Neuronal stem cell (in vitro differentiated cells): ENCODE measurements around the gene HMGN2.

Experiments
- DNase-seq: peaks from one replicate; pipeline ENCODE4 v3.0.0-alpha.2; 2013; ENCODE audit warnings: low spot score
- H2AFZ ChIP-seq: one replicate; pipeline ENCODE4 v1.6.1; 2013; ENCODE audit warnings: mild to moderate bottlenecking, low read length, inconsistent platforms
- H2AK5ac ChIP-seq: 2 replicates; pipeline ENCODE4 v1.6.1; 2013; ENCODE audit warnings: low read depth, mild to moderate bottlenecking, inconsistent platforms, low read length, moderate library complexity, mixed read lengths
- H2BK120ac ChIP-seq: 2 replicates; pipeline ENCODE4 v1.6.1; 2013; ENCODE audit warnings: low read depth, mild to moderate bottlenecking, inconsistent platforms, low read length, moderate library complexity, mixed read lengths
- H2BK12ac ChIP-seq: one replicate; pipeline ENCODE4 v1.6.1; 2013; ENCODE audit warnings: low read length, inconsistent platforms
- H2BK15ac ChIP-seq: 2 replicates; pipeline ENCODE4 v1.6.1; 2013; ENCODE audit warnings: mild to moderate bottlenecking, low read length, inconsistent platforms, mixed read lengths
- H2BK5ac ChIP-seq: one replicate; pipeline ENCODE4 v1.6.1; 2013; ENCODE audit warnings: inconsistent platforms, mild to moderate bottlenecking, low read length, moderate library complexity
- H3K14ac ChIP-seq: one replicate; pipeline ENCODE4 v1.6.1; 2013; ENCODE audit warnings: low read length, inconsistent platforms
- H3K18ac ChIP-seq: 2 replicates; pipeline ENCODE4 v1.6.1; 2013; ENCODE audit warnings: low read length, inconsistent platforms
- H3K23ac ChIP-seq: 2 replicates; pipeline ENCODE4 v1.6.1; 2013; ENCODE audit warnings: low read depth, mild to moderate bottlenecking, mixed read lengths, low read length, inconsistent platforms; ENCODE audit not compliant: poor library complexity
- H3K27ac ChIP-seq: replicated peaks from 3 replicates; pipeline ENCODE4 v1.5.1; 2013; ENCODE audit warnings: low read length, inconsistent platforms
- H3K27me3 ChIP-seq, 3 experiments: 2 replicates each; pipeline ENCODE4 v1.6.1; 2013; ENCODE audit warnings: low read length in 3 of 3, mild to moderate bottlenecking in 2 of 3, inconsistent platforms in 1 of 3, low read depth in 1 of 3, mixed read lengths in 1 of 3, moderate library complexity in 1 of 3; ENCODE audit not compliant: control insufficient read depth in 3 of 3, insufficient read depth in 3 of 3
- H3K36me3 ChIP-seq, 2 donors: replicated peaks in 1 of 2; 2 replicates each; pipeline ENCODE4 v1.6.1; 2013; ENCODE audit warnings: low read length in 2 of 2; ENCODE audit not compliant: control insufficient read depth in 2 of 2, insufficient read depth in 2 of 2
- H3K4ac ChIP-seq: 2 replicates; pipeline ENCODE4 v1.6.1; 2013; ENCODE audit warnings: inconsistent platforms, mild to moderate bottlenecking, low read length, moderate library complexity
- H3K4me1 ChIP-seq, 2 donors: 1 replicate in 1 of 2; 2 replicates in 1 of 2; pipeline ENCODE4 v1.6.1; 2013; ENCODE audit warnings: low read length in 2 of 2, low read depth in 1 of 2; ENCODE audit not compliant: control insufficient read depth in 2 of 2, insufficient read depth in 1 of 2
- H3K4me2 ChIP-seq: one replicate; pipeline ENCODE4 v1.6.1; 2013; ENCODE audit warnings: mild to moderate bottlenecking, low read length, inconsistent platforms; ENCODE audit not compliant: insufficient read depth, poor library complexity, severe bottlenecking
- H3K4me3 ChIP-seq, 2 donors: 2 replicates each; pipeline ENCODE4 v1.5.1; 2013; ENCODE audit warnings: low read length in 2 of 2, mild to moderate bottlenecking in 2 of 2, inconsistent platforms in 1 of 2, moderate library complexity in 1 of 2
- H3K79me1 ChIP-seq: one replicate; pipeline ENCODE4 v1.6.1; 2013; ENCODE audit warnings: low read depth, mild to moderate bottlenecking, inconsistent platforms, low read length, moderate library complexity
- H3K9ac ChIP-seq: one replicate; pipeline ENCODE4 v1.6.1; 2013; ENCODE audit warnings: mild to moderate bottlenecking, low read depth, low read length, inconsistent platforms; ENCODE audit not compliant: poor library complexity
- H3K9me3 ChIP-seq, 2 donors: replicated peaks in 1 of 2; 2 replicates each; pipeline versions ENCODE3 to v1.6.1; 2013; ENCODE audit warnings: low read length in 2 of 2, mild to moderate bottlenecking in 2 of 2, inconsistent platforms in 1 of 2, low read depth in 1 of 2, mixed read lengths in 1 of 2, moderate library complexity in 1 of 2; ENCODE audit not compliant: control insufficient read depth in 2 of 2, insufficient read depth in 1 of 2
- H4K8ac ChIP-seq: one replicate; pipeline ENCODE4 v1.6.1; 2013; ENCODE audit warnings: low read depth, mild to moderate bottlenecking, inconsistent platforms, low read length, moderate library complexity
- H4K91ac ChIP-seq: one replicate; pipeline ENCODE4 v1.6.1; 2013; ENCODE audit warnings: low read length, low read depth, mild to moderate bottlenecking, inconsistent platforms; ENCODE audit not compliant: poor library complexity
- WGBS, 2 donors: extraction: QIAGEN DNeasy Blood & Tissue Kit; methylation state at CpG; one replicate each; pipeline ENCODE4 v1.1.7; 2013; ENCODE audit warnings: missing lambda C conversion rate in 2 of 2, mixed read lengths in 1 of 2; ENCODE audit not compliant: insufficient read length in 2 of 2, insufficient replicate concordance in 1 of 2; ENCODE audit errors: extremely low coverage in 2 of 2; 5-methylcytosine and 5-hydroxymethylcytosine counted together

Gene HMGN2

GRCh38 chr1:26434161-26434752 lies 38.0 kb upstream of the HMGN2 start:
- H3K27me3 ChIP-seq = no peaks in the 10 kb centered on the region
- H3K79me1 ChIP-seq = no peaks in the 10 kb centered on the region
- H3K9ac ChIP-seq = no peak overlapping the region
- no peak overlapping the region for H2AK5ac ChIP-seq
- H3K36me3 ChIP-seq = peaks cover 14 to 50% of the 10 kb centered on the region in 2 donors
- no peak overlapping the region for H4K8ac ChIP-seq
- no peak overlapping the region for H3K4me2 ChIP-seq
- H2BK12ac ChIP-seq = no peak overlapping the region
- no peak overlapping the region for H2BK120ac ChIP-seq
- no peaks in the 10 kb centered on the region for H3K9me3 ChIP-seq
- no peak overlapping the region for H3K18ac ChIP-seq
- H2AFZ ChIP-seq = no peak overlapping the region
- H3K4me3 ChIP-seq = no peak overlapping the region
- no peak overlapping the region for H3K23ac ChIP-seq
- H3K14ac ChIP-seq = no peak overlapping the region
- no peak overlapping the region for H2BK15ac ChIP-seq
- H3K4ac ChIP-seq = no peak overlapping the region
- H3K4me1 ChIP-seq = peaks cover 9 to 10% of the 10 kb centered on the region in 2 donors
- DNase-seq = no peak
- H4K91ac ChIP-seq = no peak overlapping the region
- no peak overlapping the region for H3K27ac ChIP-seq
- no peak overlapping the region for H2BK5ac ChIP-seq

DNA sequence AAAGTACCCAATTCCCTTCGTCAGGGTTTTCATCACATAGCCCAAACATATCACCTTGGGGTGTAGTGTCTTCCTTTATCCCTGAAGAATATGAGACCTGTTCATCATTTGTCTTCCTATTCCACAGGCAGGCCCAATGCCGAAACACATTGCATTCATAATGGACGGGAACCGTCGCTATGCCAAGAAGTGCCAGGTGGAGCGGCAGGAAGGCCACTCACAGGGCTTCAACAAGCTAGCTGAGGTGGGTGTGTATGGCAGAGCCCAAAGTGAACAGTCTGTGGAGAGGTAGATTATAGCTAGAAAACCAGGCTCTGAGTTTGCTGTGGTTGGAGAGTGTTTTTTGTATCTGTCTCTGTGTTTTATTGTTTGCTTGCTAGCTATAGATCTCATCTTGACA lies 34.2 kb upstream of the HMGN2 start:
- H3K14ac ChIP-seq = no peak overlapping the region
- H3K4me1 ChIP-seq = peaks cover 0 to 2% of the 10 kb centered on the region in 2 donors
- no peak overlapping the region for H3K4me2 ChIP-seq
- no peak overlapping the region for H3K23ac ChIP-seq
- H3K27me3 ChIP-seq = no peaks in the 10 kb centered on the region
- H2BK120ac ChIP-seq = no peak overlapping the region
- H3K27ac ChIP-seq = no peak overlapping the region
- no peak overlapping the region for H2BK12ac ChIP-seq
- H2BK15ac ChIP-seq = no peak overlapping the region
- H3K36me3 ChIP-seq = peaks cover 27 to 70% of the 10 kb centered on the region in 2 donors
- peaks cover 0 to 1% of the 10 kb centered on the region in 2 donors for H3K9me3 ChIP-seq
- no CpG with 5 or more reads among the region's 6 CpGs for whole genome bisulfite sequencing, 2 donors
- no peak overlapping the region for H3K18ac ChIP-seq
- H3K9ac ChIP-seq = no peak overlapping the region
- no peak overlapping the region for H3K4ac ChIP-seq
- no peaks in the 10 kb centered on the region for H3K79me1 ChIP-seq
- H4K91ac ChIP-seq = no peak overlapping the region
- no peak overlapping the region for H4K8ac ChIP-seq
- no peak overlapping the region for H3K4me3 ChIP-seq
- H2AFZ ChIP-seq = no peak overlapping the region
- DNase-seq = no peak
- H2AK5ac ChIP-seq = no peak overlapping the region
- no peak overlapping the region for H2BK5ac ChIP-seq

DNA sequence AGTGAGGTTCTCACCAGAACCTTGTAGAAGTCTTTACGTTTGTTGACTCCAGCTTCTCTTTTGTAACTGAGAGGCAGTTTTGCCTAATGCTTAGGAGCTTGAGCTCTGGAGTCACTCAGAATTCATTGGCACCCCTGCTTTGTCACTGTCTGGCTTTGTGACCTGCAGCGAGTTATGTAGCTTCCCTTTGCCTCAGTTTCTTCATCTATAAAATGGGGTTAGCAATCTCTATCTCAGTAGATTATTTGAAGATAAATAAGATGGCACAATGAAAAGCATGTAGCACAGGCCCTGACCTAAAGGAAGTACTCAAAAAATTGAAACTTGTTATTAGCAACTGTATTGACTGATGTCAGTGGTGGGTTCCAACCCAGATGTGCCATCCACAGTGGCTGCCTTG lies 32.0 kb upstream of the HMGN2 start:
- Histone ChIP-seq H3K18ac (no peak overlapping the region), H3K4me2 (no peak overlapping the region), H3K14ac (no peak overlapping the region), H3K9me3 (peaks cover 0 to 1% of the 10 kb centered on the region in 2 donors), H4K8ac (no peak overlapping the region), H3K27me3 (no peaks in the 10 kb centered on the region), H3K9ac (no peak overlapping the region), H2BK120ac (no peak overlapping the region), H3K27ac (no peak overlapping the region), H4K91ac (no peak overlapping the region), H2AK5ac (no peak overlapping the region), H2AFZ (no peak overlapping the region), H3K4ac (no peak overlapping the region), H3K23ac (no peak overlapping the region), H3K4me1 (no peaks in the 10 kb centered on the region), H2BK5ac (no peak overlapping the region), H3K79me1 (no peaks in the 10 kb centered on the region), H2BK12ac (no peak overlapping the region), H3K4me3 (no peak overlapping the region), H3K36me3 (peaks cover 40 to 82% of the 10 kb centered on the region in 2 donors), H2BK15ac (no peak overlapping the region)
- no peak for DNase-seq
- WGBS, 2 donors = no CpG with 5 or more reads among the region's 2 CpGs

DNA sequence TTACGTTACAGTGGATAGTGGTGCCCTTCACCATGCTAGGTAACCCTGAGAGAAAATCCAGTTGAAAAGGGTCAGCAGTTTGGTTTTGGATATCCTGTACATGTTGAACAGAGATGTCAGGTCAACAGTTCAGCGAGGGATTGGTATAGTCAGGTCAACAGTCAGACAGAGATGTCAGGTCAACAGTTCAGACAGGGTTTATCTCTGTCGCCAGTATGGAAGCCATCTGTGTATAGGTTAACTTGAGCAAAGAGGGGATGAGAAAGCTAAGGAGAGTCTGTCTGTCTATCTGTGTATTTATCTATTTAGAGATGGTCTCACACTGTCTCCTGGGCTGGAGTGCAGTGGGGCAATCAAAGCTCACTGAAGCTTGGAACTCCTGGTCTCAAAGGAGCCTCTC lies 22.4 kb upstream of the HMGN2 start:
- no CpG with 5 or more reads among the region's 3 CpGs for WGBS, 2 donors
- H3K9ac ChIP-seq = no peak overlapping the region
- peaks cover 0 to 1% of the 10 kb centered on the region in 2 donors for H3K9me3 ChIP-seq

More for the DNA sequence above, 22.4 kb upstream of the HMGN2 start:
- no peak overlapping the region for H3K4me2 ChIP-seq
- no peak overlapping the region for H3K4ac ChIP-seq
- H2AFZ ChIP-seq = no peak overlapping the region
- H2BK15ac ChIP-seq = no peak overlapping the region
- H2BK5ac ChIP-seq = no peak overlapping the region
- peaks cover 2% of the 10 kb centered on the region for H3K79me1 ChIP-seq
- H3K4me1 ChIP-seq = no peaks in the 10 kb centered on the region
- H4K91ac ChIP-seq = no peak overlapping the region
- H3K36me3 ChIP-seq = peaks cover 26 to 84% of the 10 kb centered on the region in 2 donors
- H3K27me3 ChIP-seq = no peaks in the 10 kb centered on the region
- H3K18ac ChIP-seq = no peak overlapping the region
- H3K23ac ChIP-seq = no peak overlapping the region
- H3K14ac ChIP-seq = no peak overlapping the region
- no peak overlapping the region for H3K4me3 ChIP-seq
- H4K8ac ChIP-seq = no peak overlapping the region
- no peak overlapping the region for H3K27ac ChIP-seq
- no peak overlapping the region for H2AK5ac ChIP-seq
- no peak overlapping the region for H2BK12ac ChIP-seq
- H2BK120ac ChIP-seq = no peak overlapping the region
- DNase-seq = no peak
